A549 (cell line): ENCODE results near the gene PERM1.

Experiments used
- CHD2 ChIP-seq: fragments of 150-350 bp; IDR thresholded peaks from 2 replicates; pipeline ENCODE4 v1.6.1; 2014; ENCODE audit warnings: low read length; ENCODE audit not compliant: partially characterized antibody
- EHF ChIP-seq: fragments of 250-450 bp; sonication (Bioruptor Pico); IDR thresholded peaks from 2 replicates; pipeline ENCODE4 v1.5.0; 2020; ENCODE audit warnings: mild to moderate bottlenecking
- POLR2A ChIP-seq: IDR thresholded peaks from 2 replicates; pipeline ENCODE4 v1.6.1; 2012; ENCODE audit warnings: mild to moderate bottlenecking, low read length
- TF ChIP-seq, protein P1 (sequence below): fragments of >200 bp; sonication (Bioruptor Twin); formaldehyde crosslinking; IDR thresholded peaks from 3 replicates; pipeline ENCODE4 v1.5.1; 2016
- TF ChIP-seq, protein P2 (sequence below): fragments of 450-650 bp; IDR thresholded peaks from 2 replicates; pipeline ENCODE4 v1.6.1; 2014; ENCODE audit warnings: antibody characterized with exemption
- TF ChIP-seq, protein P3 (sequence below): fragments of 150-350 bp; IDR thresholded peaks from 2 replicates; pipeline ENCODE4 v1.6.1; 2014; ENCODE audit warnings: low read depth, mild to moderate bottlenecking, low read length

DNA sequence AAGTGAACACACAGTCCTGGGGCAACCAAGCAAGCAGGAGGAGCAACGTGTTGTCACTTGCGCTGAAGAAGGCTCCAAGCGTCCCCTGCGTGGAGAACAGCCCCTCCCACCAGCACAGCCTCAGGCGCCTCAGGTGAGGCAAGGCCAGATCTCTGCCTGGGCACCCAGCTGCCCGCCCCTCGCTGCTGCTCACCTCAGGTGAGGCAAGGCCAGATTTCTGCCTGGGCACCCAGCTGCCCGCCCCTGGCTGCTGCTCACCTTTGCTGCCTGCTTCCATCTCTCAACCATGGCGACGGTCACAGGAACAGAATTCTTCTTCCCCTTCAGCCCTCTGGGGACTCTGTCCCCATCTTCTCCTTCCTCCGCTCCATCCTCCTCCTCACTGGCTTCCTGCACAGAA, 25.3 kb downstream of the PERM1 start:
- TF ChIP-seq, protein P1, sequence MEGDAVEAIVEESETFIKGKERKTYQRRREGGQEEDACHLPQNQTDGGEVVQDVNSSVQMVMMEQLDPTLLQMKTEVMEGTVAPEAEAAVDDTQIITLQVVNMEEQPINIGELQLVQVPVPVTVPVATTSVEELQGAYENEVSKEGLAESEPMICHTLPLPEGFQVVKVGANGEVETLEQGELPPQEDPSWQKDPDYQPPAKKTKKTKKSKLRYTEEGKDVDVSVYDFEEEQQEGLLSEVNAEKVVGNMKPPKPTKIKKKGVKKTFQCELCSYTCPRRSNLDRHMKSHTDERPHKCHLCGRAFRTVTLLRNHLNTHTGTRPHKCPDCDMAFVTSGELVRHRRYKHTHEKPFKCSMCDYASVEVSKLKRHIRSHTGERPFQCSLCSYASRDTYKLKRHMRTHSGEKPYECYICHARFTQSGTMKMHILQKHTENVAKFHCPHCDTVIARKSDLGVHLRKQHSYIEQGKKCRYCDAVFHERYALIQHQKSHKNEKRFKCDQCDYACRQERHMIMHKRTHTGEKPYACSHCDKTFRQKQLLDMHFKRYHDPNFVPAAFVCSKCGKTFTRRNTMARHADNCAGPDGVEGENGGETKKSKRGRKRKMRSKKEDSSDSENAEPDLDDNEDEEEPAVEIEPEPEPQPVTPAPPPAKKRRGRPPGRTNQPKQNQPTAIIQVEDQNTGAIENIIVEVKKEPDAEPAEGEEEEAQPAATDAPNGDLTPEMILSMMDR, result no peak
- TF ChIP-seq, protein P2, sequence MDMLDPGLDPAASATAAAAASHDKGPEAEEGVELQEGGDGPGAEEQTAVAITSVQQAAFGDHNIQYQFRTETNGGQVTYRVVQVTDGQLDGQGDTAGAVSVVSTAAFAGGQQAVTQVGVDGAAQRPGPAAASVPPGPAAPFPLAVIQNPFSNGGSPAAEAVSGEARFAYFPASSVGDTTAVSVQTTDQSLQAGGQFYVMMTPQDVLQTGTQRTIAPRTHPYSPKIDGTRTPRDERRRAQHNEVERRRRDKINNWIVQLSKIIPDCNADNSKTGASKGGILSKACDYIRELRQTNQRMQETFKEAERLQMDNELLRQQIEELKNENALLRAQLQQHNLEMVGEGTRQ, result no peak
- no peak for TF ChIP-seq CHD2
- TF ChIP-seq POLR2A, result no peak
- TF ChIP-seq EHF (CRISPR knock-in tag), result no peak
- TF ChIP-seq, protein P3, sequence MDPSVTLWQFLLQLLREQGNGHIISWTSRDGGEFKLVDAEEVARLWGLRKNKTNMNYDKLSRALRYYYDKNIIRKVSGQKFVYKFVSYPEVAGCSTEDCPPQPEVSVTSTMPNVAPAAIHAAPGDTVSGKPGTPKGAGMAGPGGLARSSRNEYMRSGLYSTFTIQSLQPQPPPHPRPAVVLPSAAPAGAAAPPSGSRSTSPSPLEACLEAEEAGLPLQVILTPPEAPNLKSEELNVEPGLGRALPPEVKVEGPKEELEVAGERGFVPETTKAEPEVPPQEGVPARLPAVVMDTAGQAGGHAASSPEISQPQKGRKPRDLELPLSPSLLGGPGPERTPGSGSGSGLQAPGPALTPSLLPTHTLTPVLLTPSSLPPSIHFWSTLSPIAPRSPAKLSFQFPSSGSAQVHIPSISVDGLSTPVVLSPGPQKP, result no peak
